ENCODE results near the gene MDFI.

- TF ChIP-seq CTCF (IDR thresholded peaks at IDR 0.05) = no peak
- TF ChIP-seq ZFX (IDR thresholded peaks at IDR 0.05; ENCODE audit: borderline replicate concordance) = no peak
Observed at GRCh38 chr6:41653691-41654090, 15.4 kb downstream of the MDFI start.
